Spleen (tissue), 13 donors: ENCODE results near the gene MXRA7. TPM values are rescaled to one million over a fixed set of nuclear protein-coding genes. Genes with fewer than 3 reads are reported as not detected.
A peak's percentile ranks its signal among the peaks of the same experiment; 100 is the strongest.

Experiments used
- DNase-seq: peaks from one replicate; pipeline ENCODE4 v3.0.0-alpha.2; 2020
- H3K27ac ChIP-seq, 8 donors: fragments of 200-600 bp; sonication (generic) in 7 of 8; 1 replicate in 4 of 8; 2 replicates in 4 of 8; pipeline versions ENCODE4 v1.5.0 to v1.8.0; 2016 to 2021; ENCODE audit warnings: inconsistent platforms in 4 of 8, mild to moderate bottlenecking in 4 of 8, moderate library complexity in 1 of 8
- H3K27me3 ChIP-seq, 7 donors: fragments of 200-600 bp; sonication (generic) in 6 of 7; replicated peaks in 1 of 7; 1 replicate in 4 of 7; 2 replicates in 3 of 7; pipeline versions ENCODE4 v1.5.0 to v1.8.0; 2016 to 2021; ENCODE audit warnings: inconsistent platforms in 3 of 7, mild to moderate bottlenecking in 1 of 7
- H3K36me3 ChIP-seq, 6 donors: fragments of 200-600 bp; sonication (generic) in 5 of 6; 1 replicate in 4 of 6; 2 replicates in 2 of 6; pipeline versions ENCODE4 v1.5.0 to v1.8.0; 2016 to 2021; ENCODE audit warnings: inconsistent platforms in 2 of 6
- H3K4me1 ChIP-seq, 6 donors: fragments of 200-600 bp; sonication (generic) in 5 of 6; 1 replicate in 3 of 6; 2 replicates in 3 of 6; pipeline versions ENCODE4 v1.5.0 to v1.8.0; 2016 to 2021; ENCODE audit warnings: inconsistent platforms in 3 of 6
- H3K4me3 ChIP-seq, 8 donors: fragments of 200-600 bp; sonication (generic) in 7 of 8; 1 replicate in 4 of 8; 2 replicates in 4 of 8; pipeline versions ENCODE4 v1.5.0 to v1.8.0; 2016 to 2021; ENCODE audit warnings: inconsistent platforms in 4 of 8, mild to moderate bottlenecking in 4 of 8, moderate library complexity in 2 of 8
- H3K9me3 ChIP-seq, 8 donors: fragments of 200-600 bp; sonication (generic) in 7 of 8; 1 replicate in 4 of 8; 2 replicates in 4 of 8; pipeline versions ENCODE4 v1.5.0 to v1.8.0; 2016 to 2021; ENCODE audit warnings: inconsistent platforms in 4 of 8
- CTCF ChIP-seq, 11 experiments: fragments of 200-600 bp in 7 of 11; fragments of 450-650 bp in 4 of 11; sonication (generic) in 4 of 11; IDR thresholded peaks in 8 of 11; conservative IDR thresholded peaks in 3 of 11; 1 replicate in 7 of 11; 2 replicates in 4 of 11; pipeline versions ENCODE4 v1.4.0 to v1.8.0; 2016 to 2021; ENCODE audit warnings: antibody characterized with exemption in 11 of 11, inconsistent platforms in 4 of 11, mild to moderate bottlenecking in 1 of 11
- POLR2A ChIP-seq, 3 donors: fragments of 450-650 bp; IDR thresholded peaks; one replicate each; pipeline ENCODE4 v1.5.1; 2017; ENCODE audit warnings: antibody characterized with exemption in 3 of 3, mild to moderate bottlenecking in 1 of 3
- POLR2AphosphoS5 ChIP-seq, 3 donors: sonication (generic); formaldehyde crosslinking; IDR thresholded peaks; one replicate each; pipeline ENCODE4 v1.5.1; 2017; ENCODE audit warnings: antibody characterized with exemption in 3 of 3
- WGBS, 5 donors: extraction: QIAGEN DNeasy Blood & Tissue Kit in 3 of 5; methylation state at CpG; one replicate each; pipeline versions ENCODE4 v1.1.5 to v1.1.7; 2013 to 2018; 5-methylcytosine and 5-hydroxymethylcytosine counted together
- intact Hi-C: fragments of 100-400 bp; cut with DNase I; formaldehyde crosslinking; loops from one replicate; pipeline ENCODE4 v1.15.0; 2023; ENCODE audit warnings: low total_unique reads
- long read RNA-seq, 2 donors: transcript quantifications; one replicate each; lab custom pipeline, GENCODE V29; 2026
- polyA plus RNA-seq, 3 donors: library from polyadenylated mRNA; stranded (reverse); fragments of 200-250 nt; gene quantifications; one replicate each; pipeline ENCODE4 v1.2.1, GENCODE V29; 2013
- total RNA-seq, 7 donors: library from RNA; depleted of rRNA in 3 of 7; stranded (reverse); fragments of >200 nt in 3 of 7; fragmentation: NEBNext Ultra II Directional in 4 of 7; extraction: Animal tissue kit (Norgen Biotek cat#: 25700) in 4 of 7; gene quantifications; one replicate each; pipeline versions ENCODE4 v1.1.0 to v1.2.1, GENCODE V29; 2016 to 2021
- donor health status: healthy with polysubstance abuse.
- donor health status: DM: no; HTN: no; CAD: no; lungs with moderate emphysema.
- donor health status: DM: no; HTN: no; CAD: no.
- donor health status: Bipolar disorder and iron deficiency.
- donor health status: healthy.
- donor health status: DM: no; HTN: no; CAD: no.
- donor health status: DM: yes; HTN: yes; CAD: no.

MXRA7 gene
- total RNA-seq (100 to 1,000 TPM in 6 of 7 donors, 10 to 100 TPM in 1; 89.4 to 172 (median 121) TPM), polyA plus RNA-seq (10 to 100 TPM; 37.8 to 66.2 (median 48.7) TPM)
- long read RNA-seq, donor 1, full-length matches to known transcripts: 44 of 44 reads
- long read RNA-seq, donor 1, partial matches to known transcripts: 0 of 44 reads
- long read RNA-seq, donor 1, other reads (novel, unspliced or antisense): 0 of 44 reads
- long read RNA-seq, donor 2, full-length matches to known transcripts: 20 of 20 reads
- long read RNA-seq, donor 2, partial matches to known transcripts: 0 of 20 reads
- long read RNA-seq, donor 2, other reads (novel, unspliced or antisense): 0 of 20 reads

GRCh38 chr17:76710863-76711611 lies at the start of gene MXRA7:
Gene MXRA7 (minus strand): TSS chr17:76710965. CDS start chr17:76710946, 19 bp downstream.
- Histone ChIP-seq H3K27me3 (peaks cover 0 to 5% (median 0%) of the 10 kb centered on the region in 7 donors), H3K27ac (peak within 1 kb of the TSS; percentile 59 to 91 (median 85)), H3K36me3 (peaks cover 0 to 36% (median 13%) of the 10 kb centered on the region in 6 donors), H3K9me3 (no peaks in the 10 kb centered on the region), H3K4me3 (peak within 1 kb of the TSS; percentile 27 to 69 (median 54)), H3K4me1 (peaks cover 25 to 88% (median 58%) of the 10 kb centered on the region in 6 donors)
- intact Hi-C loops: no loop called here
- DNase-seq: peak; percentile 90
- TF ChIP-seq POLR2AphosphoS5 (IDR thresholded peaks at IDR 0.05) (peak; percentile 40 to 76 (median 71)), POLR2A (IDR thresholded peaks at IDR 0.05) (no peak)
- 7 to 38% (median 15%) methylated on average over 14 to 55 of the region's 56 CpGs for WGBS, 5 donors

GRCh38 chr17:76758570-76758969 lies 47.8 kb upstream of the MXRA7 start:
- Histone ChIP-seq H3K27me3 (no peaks in the 10 kb centered on the region), H3K36me3 (peaks cover 0 to 96% (median 26%) of the 10 kb centered on the region in 6 donors), H3K9me3 (no peaks in the 10 kb centered on the region), H3K4me1 (peaks cover 0 to 7% (median 0%) of the 10 kb centered on the region in 6 donors), H3K27ac (no peak overlapping the region), H3K4me3 (no peak overlapping the region)
- TF ChIP-seq POLR2AphosphoS5 (IDR thresholded peaks at IDR 0.05) (no peak), CTCF (IDR thresholded peaks at IDR 0.05 in 8 of 11, conservative IDR thresholded peaks at IDR 0.05 in 3 of 11) (no peak), POLR2A (IDR thresholded peaks at IDR 0.05) (no peak)
- intact Hi-C loops: no loop called here
- no peak for DNase-seq
- 93 to 98% (median 95%) methylated on average over 3 of the region's 3 CpGs for WGBS, 5 donors

GRCh38 chr17:76757256-76757655 lies 46.5 kb upstream of the MXRA7 start:
- Histone ChIP-seq H3K9me3 (no peaks in the 10 kb centered on the region), H3K27ac (no peak overlapping the region), H3K36me3 (peaks cover 0 to 96% (median 26%) of the 10 kb centered on the region in 6 donors), H3K4me3 (no peak overlapping the region), H3K27me3 (no peaks in the 10 kb centered on the region), H3K4me1 (peaks cover 0 to 20% (median 3%) of the 10 kb centered on the region in 6 donors)
- TF ChIP-seq POLR2A (IDR thresholded peaks at IDR 0.05) (no peak), CTCF (IDR thresholded peaks at IDR 0.05 in 8 of 11, conservative IDR thresholded peaks at IDR 0.05 in 3 of 11) (no peak), POLR2AphosphoS5 (IDR thresholded peaks at IDR 0.05) (no peak)
- intact Hi-C loops: no loop called here
- 90 to 97% (median 94%) methylated on average over 5 of the region's 5 CpGs for WGBS, 5 donors
- DNase-seq: no peak

- intact Hi-C loops: no loop called here
- no peak for TF ChIP-seq POLR2A (IDR thresholded peaks at IDR 0.05)
- no peak for TF ChIP-seq POLR2AphosphoS5 (IDR thresholded peaks at IDR 0.05)
- no peak for TF ChIP-seq CTCF (IDR thresholded peaks at IDR 0.05 in 8 of 11, conservative IDR thresholded peaks at IDR 0.05 in 3 of 11)
- Histone ChIP-seq H3K27me3 (no peaks in the 10 kb centered on the region), H3K27ac (no peak overlapping the region), H3K4me1 (peaks cover 0 to 30% (median 3%) of the 10 kb centered on the region in 6 donors), H3K9me3 (no peaks in the 10 kb centered on the region), H3K36me3 (peaks cover 0 to 96% (median 26%) of the 10 kb centered on the region in 6 donors), H3K4me3 (no peak overlapping the region)
- no peak for DNase-seq
- WGBS, 5 donors: 95 to 100% (median 97%) methylated on average over 2 of the region's 2 CpGs
These were observed 44.5 kb upstream of the MXRA7 start for GRCh38 chr17:76755285-76755684.
